Measurements from ENCODE around the gene EPC2. TPM values are rescaled to one million over a fixed set of nuclear protein-coding genes. Genes with fewer than 3 reads are reported as not detected.

The EPC2 gene
- total RNA-seq, 1 donor from 2014 or later: 27.5 TPM

Other genes starting within 250 kb of the EPC2 start
- gene KIF5C, start 230.5 kb downstream of the EPC2 start, total RNA-seq: 0.73 TPM

Measured in cardiac septum (tissue), 1 donor.